Fibroblast of lung (primary cell): ENCODE results near the gene UIMC1. TPM values are rescaled to one million over a fixed set of nuclear protein-coding genes. Genes with fewer than 3 reads are reported as not detected.

Experiments used
- DNase-seq, 2 donors: peaks; one replicate each; pipeline versions ENCODE4 v3.0.0 to v3.0.0-alpha.2; 2010; ENCODE audit warnings: low read depth in 2 of 2
- H2AFZ ChIP-seq: 2 replicates; pipeline ENCODE4 v1.5.1; 2012; ENCODE audit warnings: low read length, control low read depth, inconsistent platforms
- H3K27ac ChIP-seq: 2 replicates; pipeline ENCODE4 v1.5.1; 2011; ENCODE audit warnings: low read length, control low read depth; ENCODE audit not compliant: insufficient read depth
- H3K27me3 ChIP-seq: 2 replicates; pipeline ENCODE4 v1.5.1; 2011; ENCODE audit warnings: mild to moderate bottlenecking, low read length; ENCODE audit not compliant: control insufficient read depth, insufficient read depth
- H3K36me3 ChIP-seq: 2 replicates; pipeline ENCODE4 v1.5.1; 2011; ENCODE audit warnings: low read length; ENCODE audit not compliant: control insufficient read depth, insufficient read depth
- H3K4me1 ChIP-seq: 2 replicates; pipeline ENCODE4 v1.5.1; 2011; ENCODE audit warnings: low read length; ENCODE audit not compliant: control insufficient read depth, insufficient read depth; ENCODE audit errors: extremely low read depth
- H3K4me2 ChIP-seq: 2 replicates; pipeline ENCODE4 v1.5.1; 2011; ENCODE audit warnings: low read length, control low read depth; ENCODE audit not compliant: insufficient read depth; ENCODE audit errors: extremely low read depth
- H3K4me3 ChIP-seq, 4 experiments: fragments of 200-600 bp in 1 of 4; sonication (generic) in 1 of 4; replicated peaks in 1 of 4; 2 replicates each; pipeline ENCODE4 v1.5.1; 2011 to 2016; ENCODE audit warnings: low read length in 4 of 4, low read depth in 3 of 4, mild to moderate bottlenecking in 3 of 4, control low read depth in 2 of 4, inconsistent platforms in 1 of 4, mixed read lengths in 1 of 4; ENCODE audit not compliant: insufficient read depth in 1 of 4; ENCODE audit errors: control extremely low read depth in 1 of 4
- H3K79me2 ChIP-seq: 2 replicates; pipeline ENCODE4 v1.5.1; 2012; ENCODE audit warnings: mild to moderate bottlenecking, low read length, inconsistent platforms; ENCODE audit not compliant: control insufficient read depth, insufficient read depth
- H3K9ac ChIP-seq: 2 replicates; pipeline ENCODE4 v1.5.1; 2011; ENCODE audit warnings: mild to moderate bottlenecking, low read length, control low read depth; ENCODE audit not compliant: insufficient read depth
- H3K9me3 ChIP-seq: 2 replicates; pipeline ENCODE4 v1.5.1; 2012; ENCODE audit warnings: low read depth, low read length; ENCODE audit not compliant: control insufficient read depth, insufficient read depth
- H4K20me1 ChIP-seq: 2 replicates; pipeline ENCODE4 v1.5.1; 2011; ENCODE audit warnings: low read length; ENCODE audit not compliant: control insufficient read depth, insufficient read depth; ENCODE audit errors: extremely low read depth
- EZH2 ChIP-seq: IDR thresholded peaks from 2 replicates; pipeline ENCODE4 v1.5.1; 2012; ENCODE audit warnings: low read length, control low read depth, mild to moderate bottlenecking; ENCODE audit errors: missing control alignments
- polyA plus RNA-seq, 2 donors: library from polyadenylated mRNA; depleted of rRNA in 1 of 2; stranded (reverse) in 1 of 2; unstranded in 1 of 2; fragments of >200 nt; gene quantifications; 2 replicates each; pipeline ENCODE4 v1.2.1, GENCODE V29; 2011 to 2012; ENCODE audit warnings: missing spikeins in 1 of 2
- total RNA-seq: library from RNA; depleted of rRNA; stranded (reverse); fragments of >200 nt; gene quantifications from 2 replicates; pipeline ENCODE4 v1.2.1, GENCODE V29; 2014
- TF ChIP-seq, protein P1 (sequence below), 2 donors: IDR thresholded peaks in 1 of 2; conservative IDR thresholded peaks in 1 of 2; 1 replicate in 1 of 2; 2 replicates in 1 of 2; pipeline ENCODE4 v1.5.1; 2011 to 2012; ENCODE audit warnings: low read length in 2 of 2, control low read depth in 1 of 2, inconsistent platforms in 1 of 2, low read depth in 1 of 2, mild to moderate bottlenecking in 1 of 2

The UIMC1 gene
- total and polyA plus RNA-seq, 2 donors (not counting 1 experiment from before 2014, with no cell fraction given) = 19.4 to 36.7 TPM

DNA sequence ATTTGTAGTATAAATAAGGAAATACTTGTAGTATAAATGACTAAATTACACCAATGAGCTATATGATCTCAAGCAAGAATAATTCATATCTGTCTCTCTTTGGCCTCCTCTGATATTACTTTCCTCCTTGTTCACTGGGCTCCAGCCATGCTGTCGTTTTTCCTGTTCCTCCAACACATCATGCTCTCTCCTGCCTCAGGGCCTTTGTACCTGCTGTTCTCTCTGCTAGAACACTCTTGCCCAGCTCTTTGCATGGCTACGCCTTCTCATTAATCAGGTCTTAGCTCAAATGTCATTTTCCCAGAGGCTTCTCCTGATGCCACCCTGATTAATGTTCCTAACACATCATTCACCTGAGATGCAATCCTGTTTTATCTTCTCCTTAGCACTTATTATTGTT, 13.5 kb upstream of the UIMC1 start:
- Histone ChIP-seq H4K20me1 (no peaks in the 10 kb centered on the region), H2AFZ (no peak overlapping the region), H3K27ac (no peak overlapping the region), H3K79me2 (peaks cover 15% of the 10 kb centered on the region), H3K9ac (no peak overlapping the region), H3K4me3 (no peak overlapping the region), H3K4me2 (no peak overlapping the region), H3K9me3 (no peaks in the 10 kb centered on the region), H3K4me1 (peaks cover 2% of the 10 kb centered on the region), H3K36me3 (no peaks in the 10 kb centered on the region), H3K27me3 (no peaks in the 10 kb centered on the region)
- DNase-seq = no peak
- TF ChIP-seq, protein P1, sequence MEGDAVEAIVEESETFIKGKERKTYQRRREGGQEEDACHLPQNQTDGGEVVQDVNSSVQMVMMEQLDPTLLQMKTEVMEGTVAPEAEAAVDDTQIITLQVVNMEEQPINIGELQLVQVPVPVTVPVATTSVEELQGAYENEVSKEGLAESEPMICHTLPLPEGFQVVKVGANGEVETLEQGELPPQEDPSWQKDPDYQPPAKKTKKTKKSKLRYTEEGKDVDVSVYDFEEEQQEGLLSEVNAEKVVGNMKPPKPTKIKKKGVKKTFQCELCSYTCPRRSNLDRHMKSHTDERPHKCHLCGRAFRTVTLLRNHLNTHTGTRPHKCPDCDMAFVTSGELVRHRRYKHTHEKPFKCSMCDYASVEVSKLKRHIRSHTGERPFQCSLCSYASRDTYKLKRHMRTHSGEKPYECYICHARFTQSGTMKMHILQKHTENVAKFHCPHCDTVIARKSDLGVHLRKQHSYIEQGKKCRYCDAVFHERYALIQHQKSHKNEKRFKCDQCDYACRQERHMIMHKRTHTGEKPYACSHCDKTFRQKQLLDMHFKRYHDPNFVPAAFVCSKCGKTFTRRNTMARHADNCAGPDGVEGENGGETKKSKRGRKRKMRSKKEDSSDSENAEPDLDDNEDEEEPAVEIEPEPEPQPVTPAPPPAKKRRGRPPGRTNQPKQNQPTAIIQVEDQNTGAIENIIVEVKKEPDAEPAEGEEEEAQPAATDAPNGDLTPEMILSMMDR (conservative IDR thresholded peaks at IDR 0.05 in 1 of 2, IDR thresholded peaks at IDR 0.05 in 1 of 2; ENCODE audit: low read depth in 1 of 2, low read length in 2 of 2) = no peak
- no peak for TF ChIP-seq EZH2

DNA sequence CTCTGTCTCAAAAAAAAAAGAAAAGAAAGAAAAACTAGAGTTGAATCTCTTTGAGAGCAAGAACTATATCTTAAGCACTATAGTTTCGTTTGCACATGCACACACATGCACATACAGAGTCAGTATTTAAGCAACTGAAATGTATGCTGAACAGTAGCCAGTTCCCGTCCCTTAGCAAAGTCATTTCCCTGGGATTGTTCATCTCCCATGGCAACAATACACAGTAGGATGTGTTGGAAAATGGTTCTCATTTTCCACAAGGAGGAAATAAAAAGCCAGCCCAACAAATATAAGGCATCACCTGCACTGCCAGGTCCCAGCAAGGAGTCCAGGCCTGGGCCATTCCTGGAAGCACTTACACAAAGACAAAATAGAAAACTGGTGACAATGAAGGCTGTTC, 11.8 kb upstream of the UIMC1 start:
- Histone ChIP-seq H3K4me1 (peaks cover 2% of the 10 kb centered on the region), H3K79me2 (peaks cover 11% of the 10 kb centered on the region), H3K36me3 (no peaks in the 10 kb centered on the region), H4K20me1 (no peaks in the 10 kb centered on the region), H2AFZ (no peak overlapping the region), H3K27ac (no peak overlapping the region), H3K4me2 (no peak overlapping the region), H3K4me3 (no peak overlapping the region), H3K9me3 (no peaks in the 10 kb centered on the region), H3K9ac (no peak overlapping the region), H3K27me3 (no peaks in the 10 kb centered on the region)
- no peak for DNase-seq
- TF ChIP-seq EZH2 = no peak
- TF ChIP-seq, protein P1 (conservative IDR thresholded peaks at IDR 0.05 in 1 of 2, IDR thresholded peaks at IDR 0.05 in 1 of 2; ENCODE audit: low read depth in 1 of 2, low read length in 2 of 2) = no peak

DNA sequence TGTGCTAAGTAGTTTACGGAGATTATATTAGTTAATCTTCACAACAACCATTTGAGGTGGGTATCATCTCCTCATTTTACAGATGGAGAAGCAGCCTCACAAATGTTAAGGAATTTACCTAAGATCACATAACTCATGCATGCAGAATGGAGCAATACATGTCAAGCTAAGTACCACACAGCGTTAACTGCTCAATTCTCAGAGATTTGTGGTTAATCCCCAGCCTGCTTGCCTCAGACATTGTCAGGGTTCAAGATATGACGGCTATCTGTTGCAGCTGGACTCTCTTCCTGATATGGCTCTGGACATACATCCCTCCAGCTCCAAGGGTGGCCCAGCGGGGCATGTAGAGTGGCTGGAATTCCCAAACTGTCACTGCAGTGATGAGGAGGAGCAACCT, 8.6 kb upstream of the UIMC1 start:
- Histone ChIP-seq H4K20me1 (no peaks in the 10 kb centered on the region), H3K4me3 (no peak overlapping the region), H3K9me3 (no peaks in the 10 kb centered on the region), H3K36me3 (no peaks in the 10 kb centered on the region), H3K4me2 (no peak overlapping the region), H3K4me1 (no peaks in the 10 kb centered on the region), H3K9ac (no peak overlapping the region), H3K79me2 (no peaks in the 10 kb centered on the region), H3K27ac (no peak overlapping the region), H2AFZ (no peak overlapping the region), H3K27me3 (no peaks in the 10 kb centered on the region)
- TF ChIP-seq, protein P1 (conservative IDR thresholded peaks at IDR 0.05 in 1 of 2, IDR thresholded peaks at IDR 0.05 in 1 of 2; ENCODE audit: low read depth in 1 of 2, low read length in 2 of 2) = no peak
- TF ChIP-seq EZH2 = no peak
- no peak for DNase-seq
